Endothelial cell of umbilical vein (primary cell): Measurements from ENCODE around the gene OR5K2. TPM values are rescaled to one million over a fixed set of nuclear protein-coding genes. Genes with fewer than 3 reads are reported as not detected.

Experiments used
- BruUV-seq: library from RNA; stranded (reverse); fragments of 400-500 nt; replicated peaks from 2 replicates; lab custom pipeline; 2021; lab: Mats Ljungman, UMichigan
- CTCF ChIA-PET: fragments of 300-600, 350-600 bp; sonication (Branson Sonifier 250); formaldehyde crosslinking; loops from one replicate; lab custom pipeline; 2021; ENCODE audit warnings: antibody characterized with exemption, inconsistent platforms; lab: Charles Lee
- POLR2A ChIA-PET: fragments of 300-600, 350-600 bp; sonication (Branson Sonifier 250); formaldehyde crosslinking; loops from one replicate; lab custom pipeline; 2021; ENCODE audit warnings: antibody characterized with exemption, inconsistent platforms; lab: Charles Lee
- DNase-seq: peaks from one replicate; pipeline ENCODE4 v3.0.0-alpha.2; 2011; ENCODE audit warnings: low read depth, low spot score
- FAIRE-seq: peaks from 2 replicates; lab custom pipeline; 2011; peaks lifted over from hg19 to GRCh38; lab: Jason Lieb, UNC
- H2AFZ ChIP-seq: 2 replicates; pipeline ENCODE4 v1.6.0; 2012; ENCODE audit warnings: low read depth, low read length, control low read depth, inconsistent platforms
- H3K27ac ChIP-seq: 2 replicates; pipeline ENCODE4 v1.5.1; 2011; ENCODE audit warnings: low read depth, mild to moderate bottlenecking, control low read depth, low read length, moderate library complexity; ENCODE audit not compliant: insufficient read depth
- H3K27me3 ChIP-seq, 2 experiments: 2 replicates each; pipeline versions ENCODE4 v1.6.0 to v1.6.1; 2011; ENCODE audit warnings: low read length in 2 of 2, mixed read lengths in 1 of 2; ENCODE audit not compliant: control insufficient read depth in 2 of 2, insufficient read depth in 2 of 2
- H3K36me3 ChIP-seq, 2 experiments: 2 replicates in 1 of 2; 3 replicates in 1 of 2; pipeline ENCODE4 v1.5.1; 2011; ENCODE audit warnings: low read length in 2 of 2, mild to moderate bottlenecking in 1 of 2, moderate library complexity in 1 of 2; ENCODE audit not compliant: control insufficient read depth in 2 of 2, insufficient read depth in 2 of 2; ENCODE audit errors: extremely low read depth in 1 of 2
- H3K4me1 ChIP-seq: 3 replicates; pipeline ENCODE4 v1.5.1; 2011; ENCODE audit warnings: mild to moderate bottlenecking, low read length; ENCODE audit not compliant: control insufficient read depth, insufficient read depth; ENCODE audit errors: extremely low read depth
- H3K4me2 ChIP-seq: 2 replicates; pipeline ENCODE4 v1.6.1; 2011; ENCODE audit warnings: low read length, control low read depth, mixed read lengths; ENCODE audit not compliant: insufficient read depth
- H3K4me3 ChIP-seq, 3 experiments: fragments of 200-600 bp in 1 of 3; sonication (generic), shearing (Covaris generic) in 1 of 3; replicated peaks in 1 of 3; 2 replicates each; pipeline ENCODE4 v1.5.1; 2011 to 2016; ENCODE audit warnings: control low read depth in 3 of 3, low read length in 3 of 3, mild to moderate bottlenecking in 2 of 3, inconsistent platforms in 1 of 3, low read depth in 1 of 3, moderate library complexity in 1 of 3; ENCODE audit not compliant: insufficient read depth in 1 of 3
- H3K79me2 ChIP-seq: 2 replicates; pipeline ENCODE4 v1.6.0; 2012; ENCODE audit warnings: low read length, inconsistent platforms; ENCODE audit not compliant: control insufficient read depth, insufficient read depth
- H3K9ac ChIP-seq: replicated peaks from 2 replicates; pipeline ENCODE3; 2011; ENCODE audit warnings: low read length, control low read depth; ENCODE audit not compliant: insufficient read depth; ENCODE audit errors: extremely low read depth
- H3K9me1 ChIP-seq: replicated peaks from 3 replicates; pipeline ENCODE4 v1.6.0; 2011; ENCODE audit warnings: mild to moderate bottlenecking, low read length; ENCODE audit not compliant: control insufficient read depth, insufficient read depth; ENCODE audit errors: extremely low read depth
- H3K9me3 ChIP-seq: replicated peaks from 2 replicates; pipeline ENCODE4 v1.5.1; 2012; ENCODE audit warnings: low read length, inconsistent platforms; ENCODE audit not compliant: control insufficient read depth, insufficient read depth
- H4K20me1 ChIP-seq: replicated peaks from 2 replicates; pipeline ENCODE3; 2011; ENCODE audit warnings: mild to moderate bottlenecking, low read length; ENCODE audit not compliant: control insufficient read depth, insufficient read depth; ENCODE audit errors: extremely low read depth
- EZH2 ChIP-seq: IDR thresholded peaks from 2 replicates; pipeline ENCODE4 v1.6.1; 2012; ENCODE audit warnings: borderline replicate concordance, low read depth, mild to moderate bottlenecking, moderate library complexity, low read length, inconsistent platforms; ENCODE audit not compliant: severe bottlenecking
- FOS ChIP-seq: IDR thresholded peaks from 2 replicates; pipeline ENCODE4 v1.6.1; 2011; ENCODE audit warnings: mild to moderate bottlenecking, low read length, moderate library complexity, borderline replicate concordance; ENCODE audit not compliant: insufficient read depth
- GATA2 ChIP-seq: IDR thresholded peaks from 2 replicates; pipeline ENCODE4 v1.7.0; 2011; ENCODE audit warnings: low read depth, mild to moderate bottlenecking, moderate library complexity, mixed read lengths, low read length; ENCODE audit not compliant: insufficient read length, insufficient read depth
- JUN ChIP-seq: IDR thresholded peaks from 2 replicates; pipeline ENCODE4 v1.6.1; 2011; ENCODE audit warnings: borderline replicate concordance, low read depth; ENCODE audit not compliant: insufficient read length, insufficient read depth
- MAX ChIP-seq: IDR thresholded peaks from 2 replicates; pipeline ENCODE4 v1.6.1; 2011; ENCODE audit not compliant: insufficient read depth, insufficient read length
- MYC ChIP-seq: IDR thresholded peaks from one replicate; pipeline ENCODE4 v1.6.1; 2011; ENCODE audit warnings: mild to moderate bottlenecking, low read depth, low read length
- POLR2A ChIP-seq: IDR thresholded peaks from 2 replicates; pipeline ENCODE4 v1.6.1; 2012; ENCODE audit warnings: low read depth, mild to moderate bottlenecking, control low read depth, low read length
- POLR2AphosphoS5 ChIP-seq: IDR thresholded peaks from 2 replicates; pipeline ENCODE4 v1.6.1; 2012; ENCODE audit warnings: low read depth, mild to moderate bottlenecking, control low read depth, low read length, moderate library complexity; ENCODE audit not compliant: insufficient read depth
- dilution Hi-C: fragments of 300-500 bp; cut with MboI; formaldehyde crosslinking; loops from one replicate; pipeline ENCODE4 v1.15.0; 2019; ENCODE audit warnings: low sequenced_read_pairs; ENCODE audit not compliant: extremely low pct_ligation_motif_present
- intact Hi-C: fragments of 100-400 bp; cut with micrococcal nuclease; formaldehyde crosslinking; loops from one replicate; pipeline ENCODE4 v1.10.0; 2022
- polyA plus RNA-seq, 4 experiments: library from polyadenylated mRNA; depleted of rRNA in 3 of 4; stranded (reverse) in 3 of 4; unstranded in 1 of 4; fragments of >200 nt; gene quantifications; 2 replicates each; pipeline versions ENCODE4 v1.2.1 to v1.2.3, GENCODE V29; 2011 to 2012; ENCODE audit warnings: missing spikeins in 1 of 4
- total RNA-seq: library from RNA; stranded (reverse); gene quantifications from 2 replicates; pipeline ENCODE4 v1.2.3, GENCODE V29; 2021
- TF ChIP-seq, protein P1 (sequence below), 2 donors: IDR thresholded peaks; 1 replicate in 1 of 2; 2 replicates in 1 of 2; pipeline ENCODE4 v1.5.1; 2011; ENCODE audit warnings: low read length in 2 of 2, mild to moderate bottlenecking in 2 of 2, moderate library complexity in 2 of 2, control low read depth in 1 of 2, inconsistent platforms in 1 of 2, low read depth in 1 of 2; ENCODE audit not compliant: insufficient read depth in 1 of 2; ENCODE audit errors: extremely low read depth in 1 of 2

The OR5K2 gene
- total and polyA plus RNA-seq, 2 donors (not counting 3 experiments of a cell fraction or from before 2014, with no cell fraction given), result not detected

GRCh38 chr3:98531622-98532274 is 34.3 kb downstream of the OR5K2 start, which contains the start of gene GPR15:
Gene GPR15, plus strand, starts transcription at chr3:98531978. Its CDS starts 56 bp downstream, at chr3:98532034.
- no peak within 1 kb of the TSS for H3K27ac ChIP-seq
- H2AFZ ChIP-seq, result no peak within 1 kb of the TSS
- H3K4me2 ChIP-seq, result no peak within 1 kb of the TSS
- no peak within 1 kb of the TSS for H3K4me3 ChIP-seq
- no peaks in the 10 kb centered on the region for H3K36me3 ChIP-seq
- no peaks in the 10 kb centered on the region for H3K9me3 ChIP-seq
- H3K4me1 ChIP-seq, result no peaks in the 10 kb centered on the region
- H3K9ac ChIP-seq, result no peak within 1 kb of the TSS
- FAIRE-seq (no peak), DNase-seq (no peak)
- intact Hi-C loops (no loop called here), dilution Hi-C loops (no loop called here)
- H3K9me1 ChIP-seq, result no peaks in the 10 kb centered on the region
- H3K79me2 ChIP-seq, result no peaks in the 10 kb centered on the region
- no peak for TF ChIP-seq POLR2AphosphoS5
- no peak for TF ChIP-seq JUN
- TF ChIP-seq POLR2A, result no peak
- no peak for TF ChIP-seq GATA2
- no peak for TF ChIP-seq FOS
- TF ChIP-seq MAX, result no peak
- TF ChIP-seq MYC, result no peak
- no TSS peak for BruUV-seq
- peaks cover 20 to 26% of the 10 kb centered on the region in 2 experiments for H3K27me3 ChIP-seq
- POLR2A ChIA-PET, result no interaction called here
- no peaks in the 10 kb centered on the region for H4K20me1 ChIP-seq
- CTCF ChIA-PET, result interaction anchor here (1.0 kb wide), 1 partner anchor 9 kb away, joined by 3 read pairs; the partner anchor contains the start of gene CLDND1

GRCh38 chr3:98532275-98532637 is 34.8 kb downstream of the OR5K2 start:
- DNase-seq (no peak), FAIRE-seq (no peak)
- H3K27me3 ChIP-seq, result peaks cover 20 to 26% of the 10 kb centered on the region in 2 experiments
- no peak for TF ChIP-seq GATA2
- TF ChIP-seq POLR2AphosphoS5, result no peak
- no peak for TF ChIP-seq MYC
- no peak for TF ChIP-seq EZH2
- TF ChIP-seq FOS, result no peak
- no peak for TF ChIP-seq MAX
- TF ChIP-seq POLR2A, result no peak
- TF ChIP-seq, protein P1, sequence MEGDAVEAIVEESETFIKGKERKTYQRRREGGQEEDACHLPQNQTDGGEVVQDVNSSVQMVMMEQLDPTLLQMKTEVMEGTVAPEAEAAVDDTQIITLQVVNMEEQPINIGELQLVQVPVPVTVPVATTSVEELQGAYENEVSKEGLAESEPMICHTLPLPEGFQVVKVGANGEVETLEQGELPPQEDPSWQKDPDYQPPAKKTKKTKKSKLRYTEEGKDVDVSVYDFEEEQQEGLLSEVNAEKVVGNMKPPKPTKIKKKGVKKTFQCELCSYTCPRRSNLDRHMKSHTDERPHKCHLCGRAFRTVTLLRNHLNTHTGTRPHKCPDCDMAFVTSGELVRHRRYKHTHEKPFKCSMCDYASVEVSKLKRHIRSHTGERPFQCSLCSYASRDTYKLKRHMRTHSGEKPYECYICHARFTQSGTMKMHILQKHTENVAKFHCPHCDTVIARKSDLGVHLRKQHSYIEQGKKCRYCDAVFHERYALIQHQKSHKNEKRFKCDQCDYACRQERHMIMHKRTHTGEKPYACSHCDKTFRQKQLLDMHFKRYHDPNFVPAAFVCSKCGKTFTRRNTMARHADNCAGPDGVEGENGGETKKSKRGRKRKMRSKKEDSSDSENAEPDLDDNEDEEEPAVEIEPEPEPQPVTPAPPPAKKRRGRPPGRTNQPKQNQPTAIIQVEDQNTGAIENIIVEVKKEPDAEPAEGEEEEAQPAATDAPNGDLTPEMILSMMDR (IDR thresholded peaks at IDR 0.05; ENCODE audit: extremely low read depth in 1 of 2, insufficient read depth in 1 of 2, low read depth in 1 of 2, low read length in 2 of 2), result no peak
- TF ChIP-seq JUN, result no peak
- H3K4me2 ChIP-seq, result no peak overlapping the region
- H3K9ac ChIP-seq, result no peak overlapping the region
- no peaks in the 10 kb centered on the region for H3K9me1 ChIP-seq
- no peaks in the 10 kb centered on the region for H3K36me3 ChIP-seq
- H3K9me3 ChIP-seq, result no peaks in the 10 kb centered on the region
- dilution Hi-C loops, result no loop called here
- no peaks in the 10 kb centered on the region for H4K20me1 ChIP-seq
- no peaks in the 10 kb centered on the region for H3K4me1 ChIP-seq
- H2AFZ ChIP-seq, result no peak overlapping the region
- ChIA-PET CTCF (interaction anchor here (1.0 kb wide), 1 partner anchor 9 kb away, joined by 3 read pairs; the partner anchor contains the start of gene CLDND1), POLR2A (no interaction called here)
- H3K27ac ChIP-seq, result no peak overlapping the region
- no TSS peak for BruUV-seq
- H3K4me3 ChIP-seq, result no peak overlapping the region
- H3K79me2 ChIP-seq, result no peaks in the 10 kb centered on the region
- intact Hi-C loops, result no loop called here
